Pancreas (tissue), 10 donors: ENCODE measurements around the gene ASXL2. TPM values are rescaled to one million over a fixed set of nuclear protein-coding genes. Genes with fewer than 3 reads are reported as not detected.

Source experiments
- ATAC-seq, 4 donors: fragments of 200-7000 bp; cut with Tn5 transposase; one replicate each; pipeline versions ENCODE4 v1.8.0 to v1.9.1; 2020; ENCODE audit warnings: mild to moderate bottlenecking in 4 of 4, moderate library complexity in 4 of 4
- DNase-seq, 6 donors: peaks; one replicate each; pipeline ENCODE4 v3.0.0-alpha.2; 2020
- FAIRE-seq: peaks from 2 replicates; lab custom pipeline; 2012; peaks lifted over from hg19 to GRCh38; lab: Jason Lieb, UNC
- H3K27ac ChIP-seq, 4 donors: fragments of 200-600 bp; sonication (generic); 1 replicate in 3 of 4; 2 replicates in 1 of 4; pipeline versions ENCODE4 v1.5.0 to v1.8.0; 2020
- H3K27me3 ChIP-seq, 4 donors: fragments of 200-600 bp; one replicate each; pipeline ENCODE4 v1.8.0; 2021
- H3K36me3 ChIP-seq, 3 donors: fragments of 200-600 bp; sonication (generic) in 1 of 3; one replicate each; pipeline versions ENCODE4 v1.5.0 to v1.8.0; 2020 to 2021
- H3K4me1 ChIP-seq, 3 donors: fragments of 200-600 bp; one replicate each; pipeline ENCODE4 v1.8.0; 2021
- H3K4me3 ChIP-seq, 4 donors: fragments of 200-600 bp; sonication (generic) in 2 of 4; one replicate each; pipeline versions ENCODE4 v1.5.0 to v1.8.0; 2020 to 2021
- H3K9me3 ChIP-seq, 4 donors: fragments of 200-600 bp; one replicate each; pipeline ENCODE4 v1.8.0; 2021
- WGBS, 2 donors: extraction: QIAGEN DNeasy Blood & Tissue Kit; methylation state at CpG; one replicate each; pipeline ENCODE4 v1.1.7; 2013; 5-methylcytosine and 5-hydroxymethylcytosine counted together
- intact Hi-C, 3 donors: fragments of 100-400 bp; cut with DNase I; formaldehyde crosslinking; loops; one replicate each; pipeline versions ENCODE4 v1.11.1 to v1.14.2; 2022
- polyA plus RNA-seq, 2 donors: library from polyadenylated mRNA; stranded (reverse); fragments of 200-250 nt; gene quantifications; one replicate each; pipeline ENCODE4 v1.2.3, GENCODE V29; 2013
- total RNA-seq, 6 donors: library from RNA; stranded (reverse); fragmentation: NEBNext Ultra II Directional in 4 of 6; extraction: Animal tissue kit (Norgen Biotek cat#: 25700) in 4 of 6; gene quantifications; one replicate each; pipeline versions ENCODE4 v1.2.1 to v1.2.4, GENCODE V29; 2021 to 2023
- TF ChIP-seq, protein P1 (sequence below), 4 donors: fragments of 200-600 bp; sonication (generic) in 3 of 4; IDR thresholded peaks; one replicate each; pipeline versions ENCODE4 v1.5.0 to v1.8.0; 2021; ENCODE audit warnings: antibody characterized with exemption in 4 of 4
- donor health status: healthy with polysubstance abuse.
- donor health status: DM: no; HTN: no; CAD: no; lungs with moderate emphysema.
- donor health status: DM: no; HTN: no; CAD: no.
- donor health status: control.
- donor health status: control.
- donor health status: Bipolar disorder and iron deficiency.
- donor health status: DM: yes; HTN: yes; CAD: no.
- donor health status: DM: no; HTN: no; CAD: no.
- donor health status: DM: no; HTN: no; CAD: no.
- donor health status: DM: yes; HTN: yes; CAD: no.

The ASXL2 gene
- total and polyA plus RNA-seq, 8 donors, result 1.6 to 21.7 (median 9.5) TPM

DNA sequence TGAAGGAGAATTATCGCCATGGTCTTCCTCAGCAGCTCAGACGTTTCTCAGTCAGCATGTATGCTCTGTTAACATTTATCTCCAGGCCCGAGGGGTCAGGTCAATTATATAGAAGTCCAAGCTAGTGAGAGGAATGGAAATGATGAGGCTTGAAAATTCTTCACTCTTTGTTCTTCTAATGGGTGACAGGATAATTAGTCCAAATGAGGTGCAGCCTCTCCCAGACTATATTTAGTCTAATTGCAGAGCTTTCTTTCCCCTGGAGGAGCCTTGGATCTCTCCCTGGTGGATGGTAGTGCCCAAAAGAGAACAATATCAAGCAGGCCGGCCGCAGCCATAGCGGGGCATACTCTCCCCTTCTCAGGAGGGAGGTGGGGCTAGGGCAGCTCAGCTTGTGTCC lies 153.5 kb downstream of the ASXL2 start:
- TF ChIP-seq, protein P1, sequence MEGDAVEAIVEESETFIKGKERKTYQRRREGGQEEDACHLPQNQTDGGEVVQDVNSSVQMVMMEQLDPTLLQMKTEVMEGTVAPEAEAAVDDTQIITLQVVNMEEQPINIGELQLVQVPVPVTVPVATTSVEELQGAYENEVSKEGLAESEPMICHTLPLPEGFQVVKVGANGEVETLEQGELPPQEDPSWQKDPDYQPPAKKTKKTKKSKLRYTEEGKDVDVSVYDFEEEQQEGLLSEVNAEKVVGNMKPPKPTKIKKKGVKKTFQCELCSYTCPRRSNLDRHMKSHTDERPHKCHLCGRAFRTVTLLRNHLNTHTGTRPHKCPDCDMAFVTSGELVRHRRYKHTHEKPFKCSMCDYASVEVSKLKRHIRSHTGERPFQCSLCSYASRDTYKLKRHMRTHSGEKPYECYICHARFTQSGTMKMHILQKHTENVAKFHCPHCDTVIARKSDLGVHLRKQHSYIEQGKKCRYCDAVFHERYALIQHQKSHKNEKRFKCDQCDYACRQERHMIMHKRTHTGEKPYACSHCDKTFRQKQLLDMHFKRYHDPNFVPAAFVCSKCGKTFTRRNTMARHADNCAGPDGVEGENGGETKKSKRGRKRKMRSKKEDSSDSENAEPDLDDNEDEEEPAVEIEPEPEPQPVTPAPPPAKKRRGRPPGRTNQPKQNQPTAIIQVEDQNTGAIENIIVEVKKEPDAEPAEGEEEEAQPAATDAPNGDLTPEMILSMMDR (IDR thresholded peaks at IDR 0.05), result no peak
- Histone ChIP-seq H3K27me3 (no peaks in the 10 kb centered on the region), H3K4me3 (no peak overlapping the region), H3K9me3 (no peaks in the 10 kb centered on the region), H3K27ac (no peak overlapping the region), H3K4me1 (peaks cover 0 to 7% (median 0%) of the 10 kb centered on the region in 3 donors), H3K36me3 (no peaks in the 10 kb centered on the region)
- ATAC-seq, result no peak
- DNase-seq, result no peak
- FAIRE-seq, result no peak
- WGBS, 2 donors, result 90 to 92% methylated on average over 6 of the region's 6 CpGs
- intact Hi-C loops, result no loop called here

DNA sequence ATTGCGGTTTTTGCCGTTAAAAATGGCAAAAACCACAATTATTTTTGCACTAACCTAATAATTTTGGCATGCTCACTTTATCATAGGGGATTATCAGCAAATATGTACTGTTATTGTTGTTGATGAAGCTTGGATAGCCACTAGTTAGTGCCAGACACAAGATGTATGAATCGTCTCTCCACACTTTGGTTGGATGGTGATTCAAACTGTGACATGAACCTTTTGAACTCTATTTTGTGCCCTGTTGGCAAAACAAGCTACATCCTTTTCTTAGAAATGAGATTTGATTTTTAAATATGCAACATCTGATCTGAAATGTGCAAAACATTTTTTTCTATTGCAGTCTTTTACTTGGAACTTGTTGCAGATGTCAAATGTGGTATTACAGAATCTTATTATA lies 156.1 kb downstream of the ASXL2 start:
- intact Hi-C loops, result no loop called here

DNA sequence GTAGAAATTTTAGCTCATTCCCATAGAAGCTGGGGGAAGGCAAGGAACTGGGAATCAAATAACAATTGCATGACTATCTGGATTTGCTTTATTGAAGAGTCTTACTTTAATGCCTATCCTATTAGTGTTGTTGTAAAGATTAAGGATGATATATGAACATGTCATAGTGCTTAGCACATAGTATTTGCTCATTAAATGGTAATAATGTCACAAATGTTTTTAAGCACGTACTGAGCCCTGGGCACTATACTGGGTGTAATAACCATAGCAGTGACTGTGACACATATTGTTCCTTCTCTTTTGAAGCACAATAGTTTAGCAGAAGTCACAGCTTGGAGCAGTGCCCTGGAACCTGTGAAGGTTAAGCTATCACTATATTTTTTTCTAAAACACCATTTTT lies 157.7 kb downstream of the ASXL2 start:
- Histone ChIP-seq H3K27me3 (no peaks in the 10 kb centered on the region), H3K36me3 (no peaks in the 10 kb centered on the region), H3K4me3 (no peak overlapping the region), H3K4me1 (peaks cover 0 to 7% (median 0%) of the 10 kb centered on the region in 3 donors), H3K27ac (no peak overlapping the region), H3K9me3 (no peaks in the 10 kb centered on the region)
- DNase-seq, result no peak
- TF ChIP-seq, protein P1 (IDR thresholded peaks at IDR 0.05), result no peak
- 88 to 91% methylated on average over 1 of the region's 1 CpG for WGBS, 2 donors
- intact Hi-C loops, result no loop called here
- ATAC-seq, result no peak
- no peak for FAIRE-seq

More for the DNA sequence above, 156.1 kb downstream of the ASXL2 start:
- H3K27me3 ChIP-seq, result no peaks in the 10 kb centered on the region
- ATAC-seq (no peak), DNase-seq (no peak), FAIRE-seq (no peak)
- WGBS, 2 donors, result 86 to 87% methylated on average over 3 of the region's 3 CpGs
- H3K4me3 ChIP-seq, result no peak overlapping the region
- TF ChIP-seq, protein P1 (IDR thresholded peaks at IDR 0.05), result no peak
- H3K4me1 ChIP-seq, result peaks cover 0 to 7% (median 0%) of the 10 kb centered on the region in 3 donors
- H3K9me3 ChIP-seq, result no peaks in the 10 kb centered on the region
- H3K36me3 ChIP-seq, result no peaks in the 10 kb centered on the region
- no peak overlapping the region for H3K27ac ChIP-seq

DNA sequence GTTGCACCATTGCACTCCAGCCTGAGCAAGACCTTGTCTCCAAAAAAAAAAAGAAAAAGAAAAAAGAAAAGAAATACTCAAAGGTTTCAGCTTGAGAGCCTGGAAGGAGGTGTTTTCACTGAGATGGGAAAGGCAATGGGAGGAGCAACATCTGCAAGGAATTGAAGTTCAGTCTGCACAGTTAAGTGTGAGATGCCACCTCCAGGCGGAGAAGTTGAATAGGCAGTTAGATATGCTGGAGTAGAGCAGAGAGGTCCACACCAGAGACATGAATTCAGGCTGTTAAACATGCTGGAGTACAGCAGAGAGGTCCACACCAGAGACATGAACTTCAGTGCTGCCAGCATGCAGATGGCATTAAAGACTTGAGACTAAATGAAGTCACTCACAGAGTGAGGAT lies 163.5 kb downstream of the ASXL2 start:
- no peak for FAIRE-seq
- WGBS, 2 donors, result 89 to 95% methylated on average over 1 of the region's 1 CpG

DNA sequence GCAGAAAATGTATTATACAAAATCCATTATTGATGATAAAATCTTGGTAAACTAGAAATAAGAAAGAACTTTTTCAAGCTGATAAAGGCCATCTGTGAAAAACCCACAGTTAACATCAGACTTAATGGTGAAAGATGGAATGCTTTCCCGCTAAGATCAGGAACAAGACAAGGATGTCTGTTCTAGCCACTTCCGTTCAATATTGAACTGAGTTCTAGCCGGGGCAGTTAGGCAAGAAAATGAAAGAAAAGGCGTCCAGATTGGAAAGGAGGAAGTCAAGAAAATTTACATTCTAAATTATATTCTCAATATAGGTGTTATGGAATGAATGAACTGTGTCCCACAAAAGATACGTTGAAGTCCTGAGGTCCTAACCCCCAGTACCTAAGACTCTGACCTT lies 165.8 kb downstream of the ASXL2 start:
- 76 to 77% methylated on average over 5 of the region's 5 CpGs for WGBS, 2 donors
- TF ChIP-seq, protein P1 (IDR thresholded peaks at IDR 0.05), result no peak
- Histone ChIP-seq H3K4me1 (no peaks in the 10 kb centered on the region), H3K9me3 (no peaks in the 10 kb centered on the region), H3K36me3 (no peaks in the 10 kb centered on the region), H3K27ac (no peak overlapping the region), H3K27me3 (no peaks in the 10 kb centered on the region), H3K4me3 (no peak overlapping the region)
- ATAC-seq (no peak), FAIRE-seq (no peak), DNase-seq (no peak)
- intact Hi-C loops, result no loop called here

More for the DNA sequence above, 163.5 kb downstream of the ASXL2 start:
- H3K27ac ChIP-seq, result no peak overlapping the region
- H3K36me3 ChIP-seq, result no peaks in the 10 kb centered on the region
- no peak overlapping the region for H3K4me3 ChIP-seq
- H3K4me1 ChIP-seq, result no peaks in the 10 kb centered on the region
- H3K27me3 ChIP-seq, result no peaks in the 10 kb centered on the region
- intact Hi-C loops, result no loop called here
- no peaks in the 10 kb centered on the region for H3K9me3 ChIP-seq
- ATAC-seq (no peak), DNase-seq (no peak)
- TF ChIP-seq, protein P1 (IDR thresholded peaks at IDR 0.05), result no peak
